ENCODE data around the gene TDRD6.

DNA sequence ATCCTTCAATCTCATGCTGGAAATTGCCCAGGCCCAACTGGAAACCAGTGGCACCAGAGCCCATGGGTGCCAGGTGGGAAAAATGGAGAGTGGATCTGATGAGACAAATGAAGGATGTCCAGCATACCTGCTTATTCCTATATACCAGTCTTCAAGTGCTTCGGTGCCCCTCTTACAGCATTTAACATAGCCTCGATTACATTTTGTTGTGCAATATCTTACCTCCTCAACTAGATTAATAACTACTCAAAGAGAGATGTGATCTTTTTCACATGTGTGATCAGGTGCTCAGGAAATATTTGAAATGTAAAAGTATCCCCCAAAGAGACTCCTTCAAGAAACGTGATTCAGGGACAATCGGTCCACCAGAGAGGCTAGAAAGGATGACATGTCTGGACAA lies 54.2 kb downstream of the TDRD6 start:
- TF ChIP-seq, protein P1, sequence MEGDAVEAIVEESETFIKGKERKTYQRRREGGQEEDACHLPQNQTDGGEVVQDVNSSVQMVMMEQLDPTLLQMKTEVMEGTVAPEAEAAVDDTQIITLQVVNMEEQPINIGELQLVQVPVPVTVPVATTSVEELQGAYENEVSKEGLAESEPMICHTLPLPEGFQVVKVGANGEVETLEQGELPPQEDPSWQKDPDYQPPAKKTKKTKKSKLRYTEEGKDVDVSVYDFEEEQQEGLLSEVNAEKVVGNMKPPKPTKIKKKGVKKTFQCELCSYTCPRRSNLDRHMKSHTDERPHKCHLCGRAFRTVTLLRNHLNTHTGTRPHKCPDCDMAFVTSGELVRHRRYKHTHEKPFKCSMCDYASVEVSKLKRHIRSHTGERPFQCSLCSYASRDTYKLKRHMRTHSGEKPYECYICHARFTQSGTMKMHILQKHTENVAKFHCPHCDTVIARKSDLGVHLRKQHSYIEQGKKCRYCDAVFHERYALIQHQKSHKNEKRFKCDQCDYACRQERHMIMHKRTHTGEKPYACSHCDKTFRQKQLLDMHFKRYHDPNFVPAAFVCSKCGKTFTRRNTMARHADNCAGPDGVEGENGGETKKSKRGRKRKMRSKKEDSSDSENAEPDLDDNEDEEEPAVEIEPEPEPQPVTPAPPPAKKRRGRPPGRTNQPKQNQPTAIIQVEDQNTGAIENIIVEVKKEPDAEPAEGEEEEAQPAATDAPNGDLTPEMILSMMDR (IDR thresholded peaks at IDR 0.05): no peak
- TF ChIP-seq POLR2A (IDR thresholded peaks at IDR 0.05) (no peak), EP300 (IDR thresholded peaks at IDR 0.05; ENCODE audit: low read depth) (no peak), POLR2AphosphoS5 (IDR thresholded peaks at IDR 0.05) (no peak)

All from transverse colon (tissue), 4 donors.